HL-60 (cell line): Measurements from ENCODE around the gene TGFBR1.

ENCODE experiments used
- DNase-seq, 2 experiments: peaks; one replicate each; pipeline ENCODE4 v3.0.0-alpha.2; 2010 to 2020; ENCODE audit warnings: low read depth in 1 of 2, low spot score in 1 of 2
- H3K27ac ChIP-seq: fragments of 250-450 bp; sonication (Bioruptor Pico); replicated peaks from 2 replicates; pipeline ENCODE4 v1.5.1; 2020; ENCODE audit warnings: mild to moderate bottlenecking, moderate library complexity
- H3K27me3 ChIP-seq: fragments of 250-450 bp; sonication (Bioruptor Pico); 2 replicates; pipeline ENCODE4 v1.5.1; 2021; ENCODE audit warnings: mild to moderate bottlenecking, moderate library complexity; ENCODE audit not compliant: insufficient read depth, poor library complexity, severe bottlenecking
- H3K4me3 ChIP-seq: replicated peaks from 2 replicates; pipeline ENCODE4 v1.5.1; 2011; ENCODE audit warnings: mild to moderate bottlenecking, control low read depth, low read length; ENCODE audit not compliant: insufficient read depth
- GABPA ChIP-seq: IDR thresholded peaks from 2 replicates; pipeline ENCODE4 v1.6.1; 2012; ENCODE audit warnings: low read depth
- POLR2AphosphoS5 ChIP-seq: IDR thresholded peaks from 2 replicates; pipeline ENCODE4 v1.6.1; 2012; ENCODE audit warnings: low read depth
- SPI1 ChIP-seq: IDR thresholded peaks from 2 replicates; pipeline ENCODE4 v1.6.1; 2012; ENCODE audit warnings: low read depth, mild to moderate bottlenecking, borderline replicate concordance
- TF ChIP-seq, protein P1 (sequence below): IDR thresholded peaks from 2 replicates; pipeline ENCODE4 v1.6.1; 2012; ENCODE audit warnings: low read depth; ENCODE audit not compliant: insufficient replicate concordance
- TF ChIP-seq, protein P2 (sequence below): IDR thresholded peaks from one replicate; pipeline ENCODE4 v1.5.1; 2011; ENCODE audit warnings: low read length, control low read depth, inconsistent platforms; ENCODE audit not compliant: insufficient read depth

Gene TGFBR1

GRCh38 chr9:99069075-99069474, 35.8 kb upstream of the TGFBR1 start:
- TF ChIP-seq, protein P1, sequence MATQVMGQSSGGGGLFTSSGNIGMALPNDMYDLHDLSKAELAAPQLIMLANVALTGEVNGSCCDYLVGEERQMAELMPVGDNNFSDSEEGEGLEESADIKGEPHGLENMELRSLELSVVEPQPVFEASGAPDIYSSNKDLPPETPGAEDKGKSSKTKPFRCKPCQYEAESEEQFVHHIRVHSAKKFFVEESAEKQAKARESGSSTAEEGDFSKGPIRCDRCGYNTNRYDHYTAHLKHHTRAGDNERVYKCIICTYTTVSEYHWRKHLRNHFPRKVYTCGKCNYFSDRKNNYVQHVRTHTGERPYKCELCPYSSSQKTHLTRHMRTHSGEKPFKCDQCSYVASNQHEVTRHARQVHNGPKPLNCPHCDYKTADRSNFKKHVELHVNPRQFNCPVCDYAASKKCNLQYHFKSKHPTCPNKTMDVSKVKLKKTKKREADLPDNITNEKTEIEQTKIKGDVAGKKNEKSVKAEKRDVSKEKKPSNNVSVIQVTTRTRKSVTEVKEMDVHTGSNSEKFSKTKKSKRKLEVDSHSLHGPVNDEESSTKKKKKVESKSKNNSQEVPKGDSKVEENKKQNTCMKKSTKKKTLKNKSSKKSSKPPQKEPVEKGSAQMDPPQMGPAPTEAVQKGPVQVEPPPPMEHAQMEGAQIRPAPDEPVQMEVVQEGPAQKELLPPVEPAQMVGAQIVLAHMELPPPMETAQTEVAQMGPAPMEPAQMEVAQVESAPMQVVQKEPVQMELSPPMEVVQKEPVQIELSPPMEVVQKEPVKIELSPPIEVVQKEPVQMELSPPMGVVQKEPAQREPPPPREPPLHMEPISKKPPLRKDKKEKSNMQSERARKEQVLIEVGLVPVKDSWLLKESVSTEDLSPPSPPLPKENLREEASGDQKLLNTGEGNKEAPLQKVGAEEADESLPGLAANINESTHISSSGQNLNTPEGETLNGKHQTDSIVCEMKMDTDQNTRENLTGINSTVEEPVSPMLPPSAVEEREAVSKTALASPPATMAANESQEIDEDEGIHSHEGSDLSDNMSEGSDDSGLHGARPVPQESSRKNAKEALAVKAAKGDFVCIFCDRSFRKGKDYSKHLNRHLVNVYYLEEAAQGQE, result no peak
- no peak for TF ChIP-seq SPI1
- TF ChIP-seq GABPA, result no peak
- TF ChIP-seq, protein P2, sequence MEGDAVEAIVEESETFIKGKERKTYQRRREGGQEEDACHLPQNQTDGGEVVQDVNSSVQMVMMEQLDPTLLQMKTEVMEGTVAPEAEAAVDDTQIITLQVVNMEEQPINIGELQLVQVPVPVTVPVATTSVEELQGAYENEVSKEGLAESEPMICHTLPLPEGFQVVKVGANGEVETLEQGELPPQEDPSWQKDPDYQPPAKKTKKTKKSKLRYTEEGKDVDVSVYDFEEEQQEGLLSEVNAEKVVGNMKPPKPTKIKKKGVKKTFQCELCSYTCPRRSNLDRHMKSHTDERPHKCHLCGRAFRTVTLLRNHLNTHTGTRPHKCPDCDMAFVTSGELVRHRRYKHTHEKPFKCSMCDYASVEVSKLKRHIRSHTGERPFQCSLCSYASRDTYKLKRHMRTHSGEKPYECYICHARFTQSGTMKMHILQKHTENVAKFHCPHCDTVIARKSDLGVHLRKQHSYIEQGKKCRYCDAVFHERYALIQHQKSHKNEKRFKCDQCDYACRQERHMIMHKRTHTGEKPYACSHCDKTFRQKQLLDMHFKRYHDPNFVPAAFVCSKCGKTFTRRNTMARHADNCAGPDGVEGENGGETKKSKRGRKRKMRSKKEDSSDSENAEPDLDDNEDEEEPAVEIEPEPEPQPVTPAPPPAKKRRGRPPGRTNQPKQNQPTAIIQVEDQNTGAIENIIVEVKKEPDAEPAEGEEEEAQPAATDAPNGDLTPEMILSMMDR, result no peak
- TF ChIP-seq POLR2AphosphoS5, result no peak
- Histone ChIP-seq H3K27me3 (no peaks in the 10 kb centered on the region), H3K27ac (no peak overlapping the region), H3K4me3 (no peak overlapping the region)
- no peak for DNase-seq

GRCh38 chr9:99069546-99069945, 35.4 kb upstream of the TGFBR1 start:
- no peak for DNase-seq
- no peak for TF ChIP-seq GABPA
- Histone ChIP-seq H3K27ac (no peak overlapping the region), H3K4me3 (no peak overlapping the region), H3K27me3 (no peaks in the 10 kb centered on the region)

GRCh38 chr9:99070681-99071080, 34.2 kb upstream of the TGFBR1 start:
- no peak for DNase-seq
- H3K27ac ChIP-seq, result no peak overlapping the region
- no peaks in the 10 kb centered on the region for H3K27me3 ChIP-seq
- no peak overlapping the region for H3K4me3 ChIP-seq
- TF ChIP-seq, protein P2, result no peak
- TF ChIP-seq POLR2AphosphoS5 (no peak), SPI1 (no peak), GABPA (no peak)
- TF ChIP-seq, protein P1, result no peak

DNA sequence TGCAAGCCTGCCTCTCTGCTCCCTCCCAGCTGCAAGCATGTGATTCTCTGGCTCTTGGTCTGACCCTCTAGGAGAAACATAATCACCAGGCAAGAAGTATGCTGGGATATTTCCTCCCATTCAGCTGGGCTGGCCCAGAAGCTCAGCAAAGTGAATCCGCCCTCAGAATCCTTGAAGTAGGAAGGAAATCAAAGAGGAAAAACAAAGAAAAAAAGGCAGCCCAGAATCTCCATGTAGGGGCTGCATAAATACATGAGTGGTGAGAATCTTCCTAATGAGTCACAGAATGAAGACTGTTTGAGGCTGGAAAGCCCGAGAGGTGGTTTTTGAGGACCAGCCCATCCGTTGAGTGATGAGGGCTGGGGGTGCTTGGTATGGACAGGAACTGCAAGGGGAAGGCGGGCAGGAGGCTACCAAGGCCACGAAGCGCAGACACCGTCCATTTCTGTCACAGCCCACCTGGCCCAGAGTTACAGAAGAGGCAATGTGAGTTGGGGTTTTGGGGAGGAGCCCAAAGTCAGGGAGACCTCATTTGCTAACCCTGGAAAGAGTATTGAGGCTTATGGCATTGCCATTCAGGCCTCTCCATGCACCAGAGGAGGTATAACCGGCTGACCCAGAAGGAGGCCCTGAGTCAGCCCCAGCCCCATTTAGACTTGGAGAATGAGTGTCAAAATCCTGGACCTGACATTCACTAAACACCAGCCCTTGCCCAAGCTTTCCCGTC, 33.4 kb upstream of the TGFBR1 start:
- no peaks in the 10 kb centered on the region for H3K27me3 ChIP-seq
- no peak overlapping the region for H3K27ac ChIP-seq
- TF ChIP-seq SPI1 (no peak), POLR2AphosphoS5 (no peak), GABPA (no peak)
- TF ChIP-seq, protein P1, result no peak
- TF ChIP-seq, protein P2, result no peak
- H3K4me3 ChIP-seq, result no peak overlapping the region
- no peak for DNase-seq
